ENCODE data around the gene HPCA. TPM values are rescaled to one million over a fixed set of nuclear protein-coding genes. Genes with fewer than 3 reads are reported as not detected.
"Not testable (repeated sequence)": the region's sequence is repeated elsewhere in the genome, so short reads cannot be mapped to it uniquely, and the experiment has no call there.

Gene HPCA
- total RNA-seq, 1 donor from 2014 or later = 0.27 TPM

- intact Hi-C loops (cut with DNase I) = no loop called here
Measured at GRCh38 chr1:32898958-32899357, 12.7 kb downstream of the HPCA start.

DNA sequence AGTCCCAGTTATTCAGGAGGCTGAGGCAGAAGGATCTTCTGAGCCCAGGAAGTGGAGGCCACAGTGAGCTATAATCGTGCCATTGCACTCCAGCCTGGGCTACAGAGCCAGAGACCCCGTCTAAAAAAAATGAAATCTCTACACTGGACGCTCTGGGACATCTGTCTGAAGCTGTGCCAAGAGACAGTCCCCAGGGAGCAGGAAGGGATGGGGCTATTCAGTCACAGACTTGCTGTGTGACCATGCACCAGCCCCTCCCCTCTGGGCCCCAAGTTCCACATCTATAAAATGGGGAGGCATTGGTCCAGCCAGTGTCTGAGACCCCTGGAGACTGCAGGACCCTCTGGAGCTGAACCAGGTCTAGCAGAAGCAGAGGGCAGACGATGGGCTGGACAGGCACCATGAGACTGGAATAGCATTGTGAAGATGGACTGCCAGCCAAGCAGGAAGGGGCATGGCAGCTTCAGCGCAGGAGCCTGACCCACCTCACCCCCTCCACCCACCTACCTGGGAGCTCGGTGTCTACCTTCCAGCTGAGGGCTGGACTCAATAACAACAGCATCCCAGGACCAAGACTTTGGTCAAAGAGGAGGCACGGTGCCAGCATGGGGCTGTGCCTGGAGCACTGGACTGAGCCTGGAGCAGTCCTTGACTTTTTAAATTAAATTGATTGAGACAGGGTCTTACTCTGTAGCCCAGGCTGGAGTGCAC lies 13.4 kb downstream of the HPCA start:
- intact Hi-C loops (cut with DNase I) = no loop called here
- DNase-seq (ENCODE audit: low spot score) = no peak
- ATAC-seq = no peak

More at GRCh38 chr1:32898958-32899357, 12.7 kb downstream of the HPCA start:
- DNase-seq (ENCODE audit: low spot score) = no peak
- no peak for ATAC-seq

DNA sequence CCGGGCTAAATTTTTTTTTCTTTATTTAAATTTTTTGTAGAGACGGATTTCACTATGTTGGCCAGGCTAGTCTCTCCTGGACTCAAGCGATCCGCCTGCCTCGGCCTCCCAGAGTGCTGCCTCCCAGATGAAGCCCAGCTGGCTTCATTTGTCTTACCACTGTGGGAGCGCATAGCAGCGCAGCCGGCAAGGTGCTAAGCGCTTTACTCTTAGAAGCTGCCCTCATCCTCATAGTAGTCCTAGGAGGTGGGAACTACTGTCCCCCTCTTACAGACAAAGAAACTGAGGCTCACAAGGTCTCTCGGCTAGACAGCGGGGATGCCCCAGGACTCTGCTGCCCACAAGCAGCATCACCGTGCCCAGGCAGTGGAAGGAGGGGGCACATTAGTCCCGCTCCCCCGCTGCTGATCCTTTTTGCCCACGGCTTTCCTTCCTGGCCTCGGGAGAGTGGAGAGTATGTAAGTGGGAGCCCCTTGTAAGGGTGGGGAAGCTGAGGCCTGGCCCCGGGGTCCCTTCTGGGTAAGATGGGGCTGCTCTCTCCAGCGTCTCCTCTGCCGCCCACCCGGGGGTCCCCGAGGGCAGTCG lies 14.2 kb downstream of the HPCA start:
- intact Hi-C loops (cut with DNase I) = no loop called here

DNA sequence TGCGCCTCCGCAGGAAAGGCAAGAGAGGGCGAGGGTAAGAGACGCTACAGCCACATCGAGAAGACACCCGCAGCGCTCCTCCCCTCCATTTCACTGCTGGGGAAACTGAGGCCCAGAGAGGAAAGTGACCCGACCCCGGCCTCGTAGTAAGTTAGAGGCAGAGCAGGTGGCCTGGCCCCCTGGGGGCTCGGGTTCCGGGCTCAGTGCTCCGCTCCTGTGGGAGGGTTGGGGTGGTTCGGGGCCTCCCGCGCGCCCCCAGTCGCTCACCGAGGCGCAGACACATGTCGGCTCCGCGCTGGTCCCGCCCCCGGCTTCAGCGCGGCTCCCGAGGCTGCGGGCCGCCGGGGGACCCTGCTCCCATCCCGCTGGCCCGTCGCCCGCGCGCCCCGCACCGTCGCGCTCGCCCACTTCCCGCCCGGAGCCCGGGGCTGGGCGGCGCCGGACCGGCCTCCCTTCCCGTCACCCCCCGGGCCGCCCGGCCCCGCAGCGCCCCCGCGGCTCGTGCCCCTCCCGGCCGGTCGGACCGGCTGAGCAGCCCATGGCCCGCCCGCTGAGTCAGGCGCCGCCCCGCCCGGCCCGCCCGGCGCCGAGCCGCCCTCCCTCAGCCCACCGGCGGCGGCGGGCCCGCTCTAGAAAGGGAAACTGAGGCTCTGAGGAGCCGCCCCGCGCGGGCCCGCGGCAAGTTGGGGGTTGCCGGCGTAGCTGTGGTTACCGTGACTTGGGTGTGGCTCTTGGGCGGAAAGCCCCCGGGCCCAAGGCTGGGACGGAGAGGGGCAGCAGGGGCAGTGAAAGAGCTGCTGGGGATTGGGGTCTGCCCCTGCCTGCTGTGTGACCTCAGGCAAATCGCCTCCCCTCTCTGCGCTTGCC lies 14.9 kb downstream of the HPCA start, which contains the start of gene TMEM54:
TSS of gene TMEM54 (minus strand) at position 434 of the 867 bp plus-strand sequence. CDS start at position 283, 151 bp downstream.
- DNase-seq (ENCODE audit: low spot score) = peak; percentile 80
- ATAC-seq = peak; percentile 74
- intact Hi-C loops (cut with DNase I) = no loop called here

More for the DNA sequence above, 14.2 kb downstream of the HPCA start:
- DNase-seq (ENCODE audit: low spot score) (no peak), ATAC-seq (peak; percentile 9)

GRCh38 chr1:32901823-32902534 lies 15.7 kb downstream of the HPCA start:
- DNase-seq (ENCODE audit: low spot score) (no peak), ATAC-seq (no peak)
- intact Hi-C loops (cut with DNase I) = no loop called here

- intact Hi-C loops (cut with DNase I) = no loop called here
- DNase-seq (ENCODE audit: low spot score) = no peak
- no peak for ATAC-seq
Measured at GRCh38 chr1:32902535-32902920, 16.2 kb downstream of the HPCA start.

DNA sequence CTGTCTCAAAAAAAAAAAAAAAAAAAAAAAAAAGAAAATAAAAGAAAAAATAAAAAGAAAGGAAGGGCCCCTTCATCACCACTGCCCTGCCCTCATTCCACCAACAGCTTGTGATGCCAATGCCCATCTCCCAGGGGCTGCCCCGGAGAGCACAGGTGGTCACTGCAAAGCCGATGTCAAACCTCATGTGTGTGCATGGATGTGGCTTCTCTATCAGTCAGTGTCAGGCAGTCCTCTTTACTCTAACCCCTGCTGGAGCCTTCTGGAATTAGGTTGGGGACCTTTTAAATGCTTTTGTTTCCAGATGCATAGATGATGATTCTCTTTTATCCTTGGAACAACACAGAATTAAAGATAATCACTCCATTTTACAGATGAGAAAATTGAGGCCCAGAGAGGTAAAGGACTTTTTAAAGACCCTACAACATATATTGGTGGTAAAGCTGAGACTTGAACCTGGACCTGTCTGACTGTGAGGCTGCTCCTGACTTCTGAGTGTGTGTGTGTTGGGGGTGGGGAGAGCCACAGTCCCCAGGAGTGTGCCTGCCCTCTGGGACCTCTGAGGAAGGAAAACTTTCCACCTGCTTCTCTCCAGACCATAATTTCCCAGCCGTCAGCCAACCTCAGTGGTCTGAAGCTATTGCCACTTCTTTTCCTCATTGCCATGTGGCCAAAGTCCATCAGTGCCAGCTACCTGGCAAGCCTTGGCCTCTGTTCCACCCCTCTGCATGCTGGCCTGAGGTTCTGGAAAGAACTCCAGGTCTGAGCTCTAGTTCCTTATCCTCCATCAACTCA lies 17.9 kb downstream of the HPCA start:
- intact Hi-C loops (cut with DNase I) = no loop called here
- ATAC-seq = no peak
- DNase-seq (ENCODE audit: low spot score) = no peak

GRCh38 chr1:32904797-32905196 lies 18.5 kb downstream of the HPCA start:
- ATAC-seq (no peak), DNase-seq (ENCODE audit: low spot score) (no peak)
- intact Hi-C loops (cut with DNase I) = no loop called here

GRCh38 chr1:32905588-32905987 lies 19.3 kb downstream of the HPCA start:
- intact Hi-C loops (cut with DNase I); ATAC-seq; DNase-seq (ENCODE audit: low spot score): not testable (repeated sequence)

- no peak for ATAC-seq
- intact Hi-C loops (cut with DNase I) = no loop called here
- DNase-seq (ENCODE audit: low spot score) = no peak
Measured at GRCh38 chr1:32906654-32907053, 20.4 kb downstream of the HPCA start.

GRCh38 chr1:32907435-32907834 lies 21.1 kb downstream of the HPCA start:
- ATAC-seq (no peak), DNase-seq (ENCODE audit: low spot score) (no peak)
- intact Hi-C loops (cut with DNase I) = no loop called here

GRCh38 chr1:32910319-32910718 lies 24.0 kb downstream of the HPCA start:
- intact Hi-C loops (cut with DNase I) = no loop called here
- no peak for ATAC-seq

GRCh38 chr1:32915766-32916706 lies 29.7 kb downstream of the HPCA start:
- DNase-seq (ENCODE audit: low spot score) (no peak), ATAC-seq (no peak)
- intact Hi-C loops (cut with DNase I) = no loop called here

More at GRCh38 chr1:32910319-32910718, 24.0 kb downstream of the HPCA start:
- DNase-seq (ENCODE audit: low spot score) = no peak

DNA sequence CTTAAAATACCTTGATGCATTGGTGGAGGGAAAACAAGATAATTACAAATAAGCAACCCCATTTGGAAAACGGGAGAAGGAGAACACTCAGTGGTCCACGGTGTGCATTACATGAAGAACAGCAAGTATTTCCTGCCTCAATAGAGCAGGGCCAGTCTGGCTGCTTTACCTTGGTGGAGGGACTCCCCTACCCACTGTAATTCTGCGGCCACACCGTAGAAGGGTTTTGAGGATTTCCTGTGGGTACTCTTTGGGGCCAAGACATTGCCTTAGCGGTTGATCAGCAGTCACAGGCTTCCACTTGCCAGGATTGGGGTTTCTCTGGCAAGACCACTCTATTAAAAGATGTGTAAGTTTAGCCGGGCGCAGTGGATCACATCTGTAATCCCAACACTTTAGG lies 31.2 kb downstream of the HPCA start:
- DNase-seq (ENCODE audit: low spot score) = no peak
- ATAC-seq = no peak
- intact Hi-C loops (cut with DNase I) = no loop called here

DNA sequence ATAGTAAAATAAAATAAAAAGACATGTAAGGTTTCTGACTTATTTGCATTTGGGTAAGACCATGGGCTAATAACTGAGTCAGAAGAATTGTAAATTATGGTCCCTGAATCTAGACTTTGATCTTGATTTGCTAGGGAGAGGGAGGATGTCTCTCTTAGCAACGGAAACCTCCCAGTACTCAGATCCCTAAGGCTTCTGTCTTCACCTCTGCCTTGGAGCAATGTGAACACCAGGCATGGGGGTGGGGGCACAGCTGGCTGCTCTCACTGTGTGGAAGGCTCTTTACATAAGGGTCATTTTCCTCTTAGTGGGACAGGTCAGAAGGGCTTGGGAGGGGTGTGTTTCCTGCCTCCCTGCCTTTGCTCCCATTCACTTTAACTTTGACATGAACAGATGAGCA lies 31.9 kb downstream of the HPCA start:
- intact Hi-C loops (cut with DNase I) = no loop called here

GRCh38 chr1:32919811-32920733 lies 33.8 kb downstream of the HPCA start:
- intact Hi-C loops (cut with DNase I) = no loop called here
- ATAC-seq (peak; percentile 49), DNase-seq (ENCODE audit: low spot score) (no peak)

More for the DNA sequence above, 31.9 kb downstream of the HPCA start:
- DNase-seq (ENCODE audit: low spot score) (no peak), ATAC-seq (no peak)
